Fibroblast of villous mesenchyme (primary cell): Measurements from ENCODE around the gene STUM. TPM values are rescaled to one million over a fixed set of nuclear protein-coding genes. Genes with fewer than 3 reads are reported as not detected.
A peak's percentile ranks its signal among the peaks of the same experiment; 100 is the strongest.
"Not testable (repeated sequence)": the region's sequence is repeated elsewhere in the genome, so short reads cannot be mapped to it uniquely, and the experiment has no call there.

Experiments
- DNase-seq: peaks from one replicate; pipeline ENCODE4 v3.0.0-alpha.2; 2010; ENCODE audit warnings: low read depth
- H3K4me3 ChIP-seq: 2 replicates; pipeline ENCODE4 v1.5.1; 2011; ENCODE audit warnings: low read depth, mild to moderate bottlenecking, low read length
- total RNA-seq: library from RNA; depleted of rRNA; stranded (reverse); fragments of >200 nt; gene quantifications from 2 replicates; pipeline ENCODE4 v1.2.3, GENCODE V29; 2012
- TF ChIP-seq, protein P1 (sequence below): IDR thresholded peaks from 2 replicates; pipeline ENCODE4 v1.5.1; 2012; ENCODE audit warnings: low read depth, mild to moderate bottlenecking, low read length; ENCODE audit not compliant: insufficient read depth

The STUM gene
- total RNA-seq, 1 donor, result under 0.01 TPM

DNA sequence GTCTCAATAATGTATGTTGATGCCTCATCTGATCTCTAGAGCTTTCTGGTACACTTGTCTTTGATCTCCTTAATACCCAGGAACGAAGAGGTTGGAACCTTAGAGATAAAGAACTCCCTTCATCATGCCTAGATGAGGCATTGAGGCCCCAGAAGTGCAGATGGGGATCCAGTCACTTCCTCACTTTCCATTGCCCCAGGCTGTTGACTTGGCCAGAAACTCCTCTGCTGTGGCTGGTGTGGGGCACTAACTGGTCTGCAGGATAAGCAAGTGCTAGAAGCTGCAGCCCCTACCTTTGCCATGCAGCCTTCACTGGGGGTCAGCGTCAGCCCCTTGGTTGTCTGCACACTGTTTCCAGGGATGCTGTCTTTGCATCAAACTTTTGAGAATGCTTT is 49.9 kb downstream of the STUM start:
- TF ChIP-seq, protein P1, sequence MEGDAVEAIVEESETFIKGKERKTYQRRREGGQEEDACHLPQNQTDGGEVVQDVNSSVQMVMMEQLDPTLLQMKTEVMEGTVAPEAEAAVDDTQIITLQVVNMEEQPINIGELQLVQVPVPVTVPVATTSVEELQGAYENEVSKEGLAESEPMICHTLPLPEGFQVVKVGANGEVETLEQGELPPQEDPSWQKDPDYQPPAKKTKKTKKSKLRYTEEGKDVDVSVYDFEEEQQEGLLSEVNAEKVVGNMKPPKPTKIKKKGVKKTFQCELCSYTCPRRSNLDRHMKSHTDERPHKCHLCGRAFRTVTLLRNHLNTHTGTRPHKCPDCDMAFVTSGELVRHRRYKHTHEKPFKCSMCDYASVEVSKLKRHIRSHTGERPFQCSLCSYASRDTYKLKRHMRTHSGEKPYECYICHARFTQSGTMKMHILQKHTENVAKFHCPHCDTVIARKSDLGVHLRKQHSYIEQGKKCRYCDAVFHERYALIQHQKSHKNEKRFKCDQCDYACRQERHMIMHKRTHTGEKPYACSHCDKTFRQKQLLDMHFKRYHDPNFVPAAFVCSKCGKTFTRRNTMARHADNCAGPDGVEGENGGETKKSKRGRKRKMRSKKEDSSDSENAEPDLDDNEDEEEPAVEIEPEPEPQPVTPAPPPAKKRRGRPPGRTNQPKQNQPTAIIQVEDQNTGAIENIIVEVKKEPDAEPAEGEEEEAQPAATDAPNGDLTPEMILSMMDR, result no peak
- no peak for DNase-seq
- no peak overlapping the region for H3K4me3 ChIP-seq

DNA sequence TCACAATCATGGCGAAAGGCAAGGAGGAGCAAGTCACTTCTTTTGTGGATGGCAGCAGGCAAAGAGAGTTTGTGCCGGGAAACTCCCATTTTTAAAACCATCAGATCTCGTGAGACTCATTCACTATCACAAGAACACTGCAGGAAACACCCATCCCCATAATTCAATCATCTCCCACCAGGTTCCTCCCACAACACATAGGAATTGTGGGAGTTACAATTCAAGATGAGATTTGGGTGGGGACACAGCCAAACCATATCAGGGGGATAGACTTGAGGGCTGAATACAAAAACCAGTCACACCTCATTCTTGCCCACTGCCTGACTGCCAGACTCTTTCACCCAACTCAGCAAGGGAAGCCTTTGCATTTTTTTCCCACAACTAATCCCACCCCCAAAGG is 50.4 kb downstream of the STUM start:
- H3K4me3 ChIP-seq, DNase-seq: not testable (repeated sequence)

DNA sequence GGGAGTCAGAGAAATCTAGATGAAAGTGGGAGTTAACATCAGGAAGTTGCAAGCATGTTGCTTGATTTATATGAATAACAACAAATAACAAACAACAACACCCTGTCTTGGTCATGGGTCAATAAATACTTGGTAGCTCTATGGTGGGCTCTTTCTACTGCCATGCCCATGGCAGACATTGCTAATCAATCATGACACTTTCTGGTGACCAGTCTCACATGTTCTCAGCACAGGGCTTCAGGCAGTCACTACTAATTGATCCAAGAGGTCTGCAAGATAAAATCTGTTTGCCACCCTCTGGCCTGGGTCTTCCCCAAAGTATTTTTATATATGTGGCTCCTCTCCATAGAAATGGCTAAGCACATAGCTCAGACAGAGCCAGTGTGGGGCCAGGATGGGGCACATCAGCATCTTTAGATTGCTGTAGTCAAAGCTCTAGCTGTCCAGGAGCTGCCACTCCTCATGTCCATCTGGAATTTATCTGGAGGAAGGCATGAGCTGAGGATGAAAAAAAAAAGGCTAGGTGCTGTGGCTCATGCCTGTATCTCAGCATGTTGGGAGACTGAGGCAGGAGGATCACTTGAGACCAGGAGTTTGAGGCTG is 51.2 kb downstream of the STUM start:
- TF ChIP-seq, protein P1, result no peak
- DNase-seq, result no peak
- no peak overlapping the region for H3K4me3 ChIP-seq

DNA sequence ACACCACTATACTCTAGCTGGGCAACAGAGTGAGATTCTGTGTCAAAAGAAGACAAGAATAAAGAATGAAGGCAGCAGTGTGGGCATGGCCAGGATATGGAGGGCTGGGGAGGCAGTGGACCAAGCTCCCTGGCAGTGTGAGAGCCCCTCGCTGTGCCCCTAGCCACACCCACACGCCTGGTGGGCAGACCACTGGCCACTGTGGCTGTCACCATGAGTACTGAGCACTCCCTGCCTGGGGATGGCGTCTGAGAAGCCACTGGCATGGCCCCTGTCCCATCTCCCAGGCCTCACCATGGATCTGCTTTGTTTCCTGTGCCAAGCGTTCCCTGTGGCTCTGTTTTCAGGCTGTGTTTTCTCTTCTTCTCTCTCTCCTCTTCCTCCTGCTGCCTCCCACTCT is 51.7 kb downstream of the STUM start:
- no peak overlapping the region for H3K4me3 ChIP-seq
- TF ChIP-seq, protein P1, result no peak
- no peak for DNase-seq

DNA sequence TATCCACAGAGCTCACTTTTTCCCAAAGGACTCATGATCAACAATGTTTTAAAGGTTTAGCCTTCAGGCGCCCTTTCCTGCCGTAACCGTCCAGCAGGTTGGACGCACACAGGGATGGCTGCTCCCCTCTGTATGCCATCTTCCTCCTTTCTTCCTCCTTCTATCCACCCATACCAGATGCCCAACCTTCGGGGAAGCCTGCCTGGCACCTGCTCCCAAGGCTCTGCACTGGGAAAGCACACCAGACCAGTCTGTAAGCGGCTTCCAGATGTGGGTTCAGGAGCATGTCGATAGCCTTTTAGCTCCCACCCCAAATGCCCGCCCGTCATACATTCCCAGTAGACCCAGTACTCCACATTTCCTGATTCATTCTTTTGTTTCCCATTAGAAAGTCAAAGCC is 52.9 kb downstream of the STUM start:
- DNase-seq, result no peak
- TF ChIP-seq, protein P1, result no peak
- no peak overlapping the region for H3K4me3 ChIP-seq

DNA sequence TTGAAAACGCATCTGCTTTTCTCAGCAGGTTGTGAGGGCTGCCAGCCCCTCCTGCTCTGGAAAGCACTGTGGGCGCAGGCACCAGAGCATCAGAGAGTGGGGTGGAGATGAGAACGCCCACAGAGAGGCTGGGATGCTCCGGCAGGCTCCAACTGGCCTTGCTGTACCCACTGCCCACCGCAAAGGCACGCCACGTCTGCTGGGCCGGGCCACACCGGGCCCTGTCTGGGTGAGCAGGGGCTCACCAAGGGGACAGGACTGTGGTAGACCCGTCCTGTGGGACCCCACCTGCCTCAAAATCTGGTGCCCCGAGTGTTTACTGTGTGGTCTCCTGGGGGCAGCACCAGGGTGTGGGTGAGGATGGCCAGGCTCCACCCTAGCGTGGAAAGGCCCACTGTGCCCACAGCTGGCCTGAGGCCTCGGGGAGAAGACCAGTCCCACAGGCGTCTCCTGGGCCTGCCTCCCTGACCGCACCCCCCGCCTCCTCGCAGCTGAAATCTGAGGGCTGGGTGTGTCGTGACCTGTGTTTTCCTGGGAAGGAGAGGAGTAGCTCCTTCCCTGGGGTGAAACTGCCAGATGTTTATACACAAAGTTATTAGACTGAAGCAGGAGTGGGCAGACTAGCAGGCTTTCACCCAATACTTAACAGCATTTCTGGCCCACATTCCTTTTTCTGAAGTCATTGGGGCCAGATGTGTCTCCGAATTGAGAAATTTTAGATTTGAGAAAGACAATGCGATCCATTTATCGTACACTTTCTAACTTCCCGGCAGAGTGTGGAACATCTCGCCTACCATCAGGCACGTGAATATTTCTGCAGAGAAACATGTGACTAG is 53.8 kb downstream of the STUM start:
- no peak overlapping the region for H3K4me3 ChIP-seq
- DNase-seq, result peak; percentile 98
- TF ChIP-seq, protein P1, result no peak

DNA sequence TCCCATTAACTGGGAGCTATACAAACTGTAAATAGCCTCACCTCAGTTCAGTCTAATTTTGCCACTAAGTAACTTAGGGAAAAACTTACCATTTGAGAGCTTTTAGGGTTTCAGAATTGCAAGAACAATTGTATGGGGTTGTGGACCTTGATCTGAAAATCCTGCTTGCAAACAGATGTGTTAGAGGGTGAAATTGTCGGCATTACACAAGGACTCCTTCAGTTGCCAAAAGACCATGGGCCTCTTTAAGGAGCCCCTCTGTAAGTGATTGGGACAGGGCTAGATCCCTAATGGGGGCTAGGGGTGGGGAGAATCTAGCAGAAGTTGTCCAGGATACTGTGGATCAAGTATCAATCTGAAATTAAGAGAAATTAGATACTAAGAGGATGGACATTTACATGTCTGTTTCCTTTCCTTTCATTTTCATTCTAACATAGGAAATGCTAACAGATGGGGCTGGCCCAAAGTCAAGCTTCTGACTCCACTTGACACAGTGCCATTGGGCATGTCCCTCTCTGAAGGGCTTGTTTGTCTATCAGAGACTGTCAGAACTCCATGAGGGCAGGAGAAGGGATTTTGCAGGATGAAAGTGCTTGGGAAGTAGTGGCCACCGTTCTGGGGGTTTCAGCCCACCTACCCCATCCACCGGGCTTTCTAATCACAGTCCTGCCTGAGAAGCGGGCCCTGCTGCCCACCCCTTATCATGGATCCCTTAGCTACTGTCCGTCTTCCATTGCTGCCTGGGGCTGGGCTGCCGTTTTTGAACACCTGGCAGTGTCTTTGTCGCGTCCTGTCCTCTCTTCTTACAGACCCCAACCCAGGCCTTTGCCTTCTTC is 54.7 kb downstream of the STUM start:
- H3K4me3 ChIP-seq, result no peak overlapping the region

More for the DNA sequence above, 54.7 kb downstream of the STUM start:
- DNase-seq, result peak; percentile 55
- TF ChIP-seq, protein P1, result no peak
